GM12891 (cell line): Measurements from ENCODE around the gene PLSCR3.

Experiments used
- POLR2A ChIP-seq: IDR thresholded peaks from 2 replicates; pipeline ENCODE4 v1.6.1; 2011; ENCODE audit warnings: low read depth, low read length, control low read depth
- SPI1 ChIP-seq: IDR thresholded peaks from 2 replicates; pipeline ENCODE4 v1.6.1; 2011; ENCODE audit warnings: low read depth, low read length, control low read depth

GRCh38 chr17:7367918-7368598 lies 26.3 kb downstream of the PLSCR3 start:
- TF ChIP-seq SPI1 (no peak), POLR2A (no peak)
